HG03103 (cell line): ENCODE data around the gene COL27A1.
"Not testable (repeated sequence)": the region's sequence is repeated elsewhere in the genome, so short reads cannot be mapped to it uniquely, and the experiment has no call there.

Experiments
- ATAC-seq: cut with Tn5 transposase; IDR thresholded peaks from one replicate; pipeline ENCODE4 v1.9.1; 2021; ENCODE audit warnings: low read depth; ENCODE audit not compliant: unreplicated experiment

Gene COL27A1

GRCh38 chr9:114330636-114331035 is 175.3 kb downstream of the COL27A1 start:
- ATAC-seq = no peak

- ATAC-seq = not testable (repeated sequence)
Measured at GRCh38 chr9:114331229-114332195, 176.2 kb downstream of the COL27A1 start.

GRCh38 chr9:114332474-114333040 is 177.2 kb downstream of the COL27A1 start:
- ATAC-seq = not testable (repeated sequence)

- ATAC-seq = not testable (repeated sequence)
Measured at GRCh38 chr9:114333718-114334117, 178.4 kb downstream of the COL27A1 start.

- no peak for ATAC-seq
Measured at GRCh38 chr9:114334490-114334889, 179.2 kb downstream of the COL27A1 start.

GRCh38 chr9:114335745-114336144 is 180.4 kb downstream of the COL27A1 start:
- no peak for ATAC-seq

- ATAC-seq = no peak
Measured at GRCh38 chr9:114336157-114336556, 180.8 kb downstream of the COL27A1 start.

DNA sequence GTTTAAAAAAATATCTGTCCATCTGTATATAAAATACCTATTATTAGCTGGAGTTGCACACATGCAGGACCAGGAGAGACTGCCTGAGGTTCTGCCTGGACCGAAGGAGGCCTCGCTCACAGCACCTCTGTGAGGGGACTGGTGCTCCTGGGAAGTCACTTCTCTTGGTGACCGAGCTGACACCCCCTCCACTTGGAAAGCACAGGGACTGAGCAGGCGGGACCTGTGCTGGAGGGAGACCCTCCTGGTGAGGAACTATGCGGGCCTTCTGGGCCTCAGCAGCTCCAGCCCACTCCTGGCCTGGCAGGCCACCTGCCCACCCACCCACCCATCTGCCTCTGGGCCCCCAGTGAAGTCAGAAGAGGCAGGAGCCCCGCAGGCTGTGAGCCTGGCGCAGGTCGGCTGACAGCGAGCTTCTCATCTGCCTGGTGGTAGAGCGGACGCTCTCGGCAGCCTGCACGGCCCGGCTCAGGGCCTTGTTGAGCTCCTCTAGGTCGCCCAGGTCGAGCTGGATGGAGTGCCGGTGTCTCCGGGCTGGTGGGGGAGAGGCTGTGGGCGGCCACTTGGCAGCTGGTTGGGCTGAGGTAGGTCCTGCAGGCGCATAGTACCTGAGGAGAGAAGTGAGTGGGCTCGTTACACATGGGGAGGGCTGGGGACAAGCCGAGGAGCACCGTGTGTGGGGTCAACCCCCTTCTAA is 181.5 kb downstream of the COL27A1 start:
- no peak for ATAC-seq

DNA sequence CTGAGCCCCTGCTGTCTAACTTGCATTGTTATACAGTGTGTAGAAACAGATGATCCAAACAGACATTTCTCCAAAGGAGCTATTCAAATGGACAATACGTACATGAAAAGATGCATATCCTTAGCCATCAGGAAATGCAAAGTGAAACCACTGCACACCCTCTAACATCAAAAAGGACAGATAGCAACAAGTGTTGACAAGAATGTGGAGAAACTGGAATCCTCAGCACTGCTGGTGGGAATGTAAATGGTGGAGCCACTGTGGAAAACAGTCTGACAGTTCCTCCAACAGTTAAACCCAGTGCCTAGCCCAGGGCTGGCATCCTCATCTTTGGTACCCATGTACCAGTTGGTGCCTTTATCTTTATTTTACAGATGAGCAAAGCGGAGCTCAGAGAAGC is 182.8 kb downstream of the COL27A1 start:
- ATAC-seq = no peak

- ATAC-seq = no peak
Measured at GRCh38 chr9:114339130-114339908, 184.0 kb downstream of the COL27A1 start.

DNA sequence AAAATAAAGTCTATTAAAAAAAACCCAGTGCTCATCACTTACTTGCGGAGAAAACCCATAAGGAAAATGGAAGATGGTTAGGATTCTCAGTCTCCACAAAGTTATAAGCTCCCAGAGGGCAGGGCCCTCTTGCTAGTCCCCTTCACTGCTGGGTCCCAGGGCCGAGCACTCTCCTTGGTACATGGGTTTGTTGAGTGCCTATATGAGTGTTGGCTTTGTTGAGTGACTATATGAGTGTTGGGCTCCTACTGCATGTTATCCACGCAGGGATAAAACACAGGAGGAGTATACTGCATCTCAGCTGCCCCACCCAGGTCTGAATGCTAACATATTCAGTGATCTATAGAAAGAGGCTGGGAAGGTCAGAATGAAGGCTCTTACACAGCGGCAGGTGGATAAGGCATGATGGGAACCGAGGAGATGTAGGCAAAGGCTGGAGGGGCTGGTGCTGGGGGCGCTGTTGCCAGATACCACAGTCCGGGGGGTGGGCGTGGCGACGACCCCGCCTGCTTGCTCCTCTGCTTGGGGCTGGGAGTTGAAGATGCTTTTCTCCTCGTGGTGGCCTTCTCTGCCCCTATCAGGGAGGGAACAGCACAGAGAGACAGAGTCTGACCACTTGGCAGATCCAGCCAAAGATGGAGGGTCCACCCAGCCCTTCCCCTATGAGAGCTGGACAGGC is 186.0 kb downstream of the COL27A1 start:
- no peak for ATAC-seq

GRCh38 chr9:114341991-114342390 is 186.7 kb downstream of the COL27A1 start:
- no peak for ATAC-seq

DNA sequence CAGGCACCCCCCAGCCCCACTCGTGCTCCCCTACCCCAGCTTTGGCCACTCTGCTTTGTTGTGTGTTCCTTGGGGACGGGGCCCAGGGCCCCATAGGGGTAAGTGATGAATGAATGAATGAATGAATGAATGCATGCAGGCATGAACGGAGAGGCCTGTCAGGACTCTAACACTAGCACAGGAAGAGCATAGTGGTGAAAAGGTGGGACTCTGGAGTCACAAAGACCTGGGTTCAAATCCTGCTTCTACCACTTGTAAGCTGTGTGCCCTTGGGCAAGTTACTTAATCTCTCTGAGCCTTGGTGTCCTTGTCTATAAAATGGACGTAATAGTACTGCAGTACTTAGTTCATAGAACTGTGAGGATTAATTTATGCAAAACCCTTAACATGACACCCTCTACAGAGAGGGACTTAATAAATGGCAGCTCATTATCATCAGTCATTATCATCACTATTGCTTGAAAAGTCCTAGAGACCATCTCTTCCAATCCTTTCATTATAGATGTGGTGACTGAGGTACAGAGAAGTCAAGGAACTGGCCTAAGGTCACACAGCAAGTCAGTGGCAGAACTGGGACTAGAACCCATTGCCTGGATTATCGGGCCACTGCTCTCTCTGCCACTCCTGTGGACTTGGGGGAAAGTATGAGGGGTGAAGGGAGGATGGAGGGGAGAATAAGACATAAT is 187.6 kb downstream of the COL27A1 start:
- no peak for ATAC-seq

DNA sequence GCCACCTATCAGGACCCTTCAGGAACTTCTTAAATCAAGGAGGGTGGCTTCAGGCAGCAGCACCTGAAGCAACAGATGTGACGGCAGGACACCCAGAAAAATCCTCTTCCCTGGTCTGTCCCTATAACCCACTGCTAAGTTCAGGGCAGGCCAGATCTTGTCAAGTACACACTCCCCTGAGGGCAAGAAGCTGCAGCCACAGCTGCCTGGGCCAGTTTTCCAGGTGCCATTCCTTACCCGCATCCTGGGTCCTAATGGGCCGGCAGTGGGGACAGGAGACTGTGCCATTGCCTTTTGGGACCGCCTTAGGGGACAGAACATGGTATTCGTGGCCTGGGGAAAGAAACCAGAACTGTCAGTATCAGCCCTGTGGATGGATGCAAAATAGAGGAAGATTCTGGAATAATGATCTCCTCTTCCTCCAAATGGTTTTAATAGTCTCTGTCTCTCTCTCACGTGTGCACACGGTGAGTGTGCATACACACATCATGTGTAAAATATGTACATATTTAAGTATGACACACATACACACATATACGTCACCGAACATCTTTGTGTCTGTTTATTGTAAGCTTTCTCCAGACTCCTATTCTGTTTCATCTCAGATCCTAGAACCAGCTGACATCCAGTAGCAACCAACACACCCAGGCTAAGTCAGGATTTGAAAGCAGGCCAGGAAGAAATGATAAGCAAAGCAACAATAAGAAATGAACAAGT is 188.3 kb downstream of the COL27A1 start:
- ATAC-seq = no peak

- no peak for ATAC-seq
Measured at GRCh38 chr9:114344188-114344566, 188.8 kb downstream of the COL27A1 start.

DNA sequence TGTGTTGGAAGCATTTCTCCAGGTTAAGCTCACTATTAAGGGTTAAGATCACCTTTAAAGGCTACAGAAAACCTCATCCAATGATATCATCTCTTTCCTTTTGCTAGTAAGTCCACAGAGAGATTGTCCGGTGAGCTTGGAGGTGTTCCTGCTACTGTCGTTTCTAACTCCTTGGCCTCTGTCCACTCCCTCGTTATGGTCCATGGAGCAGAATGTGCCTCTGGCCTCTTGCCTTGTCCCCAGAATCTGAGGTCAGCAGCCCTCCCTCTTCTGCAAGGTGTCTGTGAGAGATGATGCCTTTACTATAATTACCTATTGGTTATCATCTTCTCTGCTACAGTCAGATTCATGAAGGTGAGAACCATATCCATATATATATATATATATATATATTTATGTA is 189.4 kb downstream of the COL27A1 start:
- ATAC-seq = no peak

- ATAC-seq = no peak
Measured at GRCh38 chr9:114345493-114346065, 190.2 kb downstream of the COL27A1 start.

DNA sequence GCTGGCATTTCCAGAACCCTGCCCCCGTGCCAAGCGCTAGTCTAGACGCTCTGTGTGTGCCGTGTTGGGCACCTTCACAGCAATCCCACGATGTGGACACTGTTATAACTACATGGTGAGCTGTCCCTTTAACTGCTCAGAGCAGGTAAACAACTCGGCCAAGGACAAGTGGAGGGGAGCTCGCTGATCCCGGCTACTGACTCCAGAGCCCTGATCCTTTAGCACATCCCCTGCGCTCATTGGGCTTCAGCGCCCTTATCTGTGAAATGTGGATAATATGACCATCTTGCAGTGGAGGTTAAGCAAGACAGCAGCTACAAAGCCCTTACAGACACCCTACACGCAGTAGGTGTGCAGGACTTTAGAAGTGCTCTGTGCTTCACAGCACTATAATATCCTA is 190.8 kb downstream of the COL27A1 start:
- ATAC-seq = no peak
